K562 (cell line): ENCODE data around the gene KIAA1958. TPM values are rescaled to one million over a fixed set of nuclear protein-coding genes. Genes with fewer than 3 reads are reported as not detected.

ENCODE experiments used
- BCOR ChIP-seq: fragments of 450-650 bp; IDR thresholded peaks from 2 replicates; pipeline ENCODE4 v1.6.1; 2016
- BHLHE40 ChIP-seq: IDR thresholded peaks from 2 replicates; pipeline ENCODE4 v1.6.1; 2011; ENCODE audit warnings: low read length, improper control_type of control experiment
- BRD9 ChIP-seq: fragments of 450-650 bp; IDR thresholded peaks from 2 replicates; pipeline ENCODE4 v1.6.1; 2018; ENCODE audit warnings: low read depth; ENCODE audit not compliant: partially characterized antibody
- CCNT2 ChIP-seq: IDR thresholded peaks from 2 replicates; pipeline ENCODE4 v1.6.1; 2011; ENCODE audit warnings: borderline replicate concordance, low read depth, mild to moderate bottlenecking, moderate library complexity, mixed read lengths, low read length; ENCODE audit not compliant: insufficient read length; ENCODE audit errors: extremely low read depth
- ETS2 ChIP-seq: IDR thresholded peaks from 2 replicates; pipeline ENCODE4 v1.6.1; 2016; ENCODE audit warnings: borderline replicate concordance, missing genetic modification characterization, mild to moderate bottlenecking, moderate library complexity, missing compliant biosample characterization; ENCODE audit not compliant: poor library complexity, severe bottlenecking
- HDAC8 ChIP-seq: fragments of 450-650 bp; IDR thresholded peaks from 2 replicates; pipeline ENCODE4 v1.6.1; 2016; ENCODE audit warnings: mild to moderate bottlenecking, missing genetic modification characterization, moderate library complexity, missing compliant biosample characterization
- MECOM ChIP-seq: fragments of 250-450 bp; sonication (Bioruptor Pico); IDR thresholded peaks from 2 replicates; pipeline ENCODE4 v1.8.0; 2022; ENCODE audit warnings: inconsistent platforms
- RCOR1 ChIP-seq, 2 experiments: IDR thresholded peaks; 2 replicates each; pipeline ENCODE4 v1.6.1; 2012; ENCODE audit warnings: low read depth in 2 of 2, low read length in 2 of 2, borderline replicate concordance in 1 of 2, improper control_type of control experiment in 1 of 2
- SMARCA4 ChIP-seq: fragments of 450-650 bp; IDR thresholded peaks from 2 replicates; pipeline ENCODE4 v1.6.1; 2016
- SRSF3 ChIP-seq: fragments of 200-400 bp; formaldehyde crosslinking; IDR thresholded peaks from 2 replicates; pipeline ENCODE4 v1.6.1; 2016; ENCODE audit warnings: mild to moderate bottlenecking, low read length, moderate library complexity; ENCODE audit not compliant: insufficient read depth
- ZC3H8 ChIP-seq: fragments of 450-650 bp; IDR thresholded peaks from 2 replicates; pipeline ENCODE4 v1.6.1; 2017
- ZNF696 ChIP-seq: fragments of 250-450 bp; sonication (Bioruptor Pico); conservative IDR thresholded peaks from 2 replicates; pipeline ENCODE4 v1.4.0; 2020; ENCODE audit warnings: mild to moderate bottlenecking, moderate library complexity
- ZNF76 ChIP-seq: fragments of 250-450 bp; sonication (Bioruptor Pico); IDR thresholded peaks from 2 replicates; pipeline ENCODE4 v1.4.0; 2020; ENCODE audit warnings: mild to moderate bottlenecking, moderate library complexity, borderline replicate concordance
- polyA plus RNA-seq, 8 experiments: library from polyadenylated mRNA; depleted of rRNA in 4 of 8; stranded (reverse) in 5 of 8; unstranded in 3 of 8; fragments of >200 nt; fragmentation: Nextera tagmentation in 2 of 8; fragmentation: Illumina TruSeq in 1 of 8; extraction: Ambion mirVana in 2 of 8; extraction: Trizol in 1 of 8; gene quantifications; 2 replicates each; pipeline versions ENCODE4 v1.2.1 to v1.2.3, GENCODE V29; 2011 to 2014; ENCODE audit warnings: inconsistent platforms in 1 of 8, missing spikeins in 1 of 8
- total RNA-seq, 7 experiments: library from RNA; depleted of rRNA in 6 of 7; stranded (reverse); fragments of >200 nt in 6 of 7; fragmentation: Illumina TruSeq in 2 of 7; extraction: Trizol in 2 of 7; gene quantifications; 2 replicates each; pipeline versions ENCODE4 v1.2.1 to v1.2.3, GENCODE V29; 2011 to 2021; ENCODE audit warnings: low replicate concordance in 1 of 7
- TF ChIP-seq, protein P1 (sequence below): fragments of 250-450 bp; sonication (Bioruptor Pico); IDR thresholded peaks from 2 replicates; pipeline ENCODE4 v1.4.0; 2020; ENCODE audit warnings: borderline replicate concordance
- TF ChIP-seq, protein P2 (sequence below): fragments of 250-450 bp; sonication (Bioruptor Pico); IDR thresholded peaks from 2 replicates; pipeline ENCODE4 v1.5.0; 2020; ENCODE audit warnings: mild to moderate bottlenecking
- TF ChIP-seq, protein P3 (sequence below): sonication (generic); formaldehyde crosslinking; IDR thresholded peaks from 2 replicates; pipeline ENCODE4 v1.8.1; 2023; ENCODE audit warnings: mild to moderate bottlenecking, missing genetic modification reagents

KIAA1958 gene
- total and polyA plus RNA-seq, 9 of the 15 experiments (the other 6 are each of a cell fraction or from before 2014, with no cell fraction given) = 1.1 to 16.0 (median 10.1) TPM

DNA sequence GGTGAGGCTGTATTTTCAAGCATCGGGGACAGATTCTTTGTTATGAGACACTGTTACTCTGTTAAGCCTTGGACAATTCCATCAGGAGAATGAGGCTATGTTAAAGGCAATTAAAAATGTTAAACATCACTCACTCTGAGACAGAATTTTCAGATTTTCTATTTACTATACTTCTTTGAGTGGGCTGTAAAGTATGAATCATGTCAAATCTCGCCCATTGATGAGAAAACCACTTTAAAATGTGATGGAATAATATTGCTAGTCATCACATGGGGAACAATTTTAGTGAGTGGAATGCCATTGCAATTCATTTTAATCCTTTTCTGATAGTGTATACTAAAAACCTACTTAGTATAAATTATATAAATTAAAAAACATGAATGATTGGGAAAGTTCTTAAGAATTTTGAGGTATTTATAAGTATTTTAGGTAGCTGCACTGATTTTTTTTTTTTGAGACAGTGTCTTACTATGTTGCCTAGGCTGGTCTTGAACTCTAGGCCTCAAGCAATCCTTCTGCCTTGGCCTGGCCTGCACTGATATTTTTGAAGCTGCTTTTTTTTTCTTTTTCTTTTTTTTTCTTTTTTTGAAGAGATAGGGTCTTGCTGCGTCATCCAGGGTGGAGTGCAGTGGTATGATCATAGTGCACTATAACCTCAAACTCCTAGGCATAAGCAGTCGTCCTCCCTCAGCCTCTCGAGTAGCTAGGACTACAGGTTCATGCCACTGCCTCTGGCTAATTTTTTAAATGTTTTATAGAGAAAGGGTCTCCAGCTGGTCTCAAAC is 73.2 kb downstream of the KIAA1958 start (continued):
- TF ChIP-seq, protein P1, sequence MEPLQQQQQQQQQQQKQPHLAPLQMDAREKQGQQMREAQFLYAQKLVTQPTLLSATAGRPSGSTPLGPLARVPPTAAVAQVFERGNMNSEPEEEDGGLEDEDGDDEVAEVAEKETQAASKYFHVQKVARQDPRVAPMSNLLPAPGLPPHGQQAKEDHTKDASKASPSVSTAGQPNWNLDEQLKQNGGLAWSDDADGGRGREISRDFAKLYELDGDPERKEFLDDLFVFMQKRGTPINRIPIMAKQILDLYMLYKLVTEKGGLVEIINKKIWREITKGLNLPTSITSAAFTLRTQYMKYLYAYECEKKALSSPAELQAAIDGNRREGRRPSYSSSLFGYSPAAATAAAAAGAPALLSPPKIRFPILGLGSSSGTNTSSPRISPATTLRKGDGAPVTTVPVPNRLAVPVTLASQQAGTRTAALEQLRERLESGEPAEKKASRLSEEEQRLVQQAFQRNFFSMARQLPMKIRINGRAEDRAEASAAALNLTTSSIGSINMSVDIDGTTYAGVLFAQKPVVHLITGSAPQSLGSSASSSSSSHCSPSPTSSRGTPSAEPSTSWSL (CRISPR knock-in tag) = no peak
- TF ChIP-seq MECOM (CRISPR knock-in tag) = no peak
- TF ChIP-seq BHLHE40 = no peak
- TF ChIP-seq, protein P2, sequence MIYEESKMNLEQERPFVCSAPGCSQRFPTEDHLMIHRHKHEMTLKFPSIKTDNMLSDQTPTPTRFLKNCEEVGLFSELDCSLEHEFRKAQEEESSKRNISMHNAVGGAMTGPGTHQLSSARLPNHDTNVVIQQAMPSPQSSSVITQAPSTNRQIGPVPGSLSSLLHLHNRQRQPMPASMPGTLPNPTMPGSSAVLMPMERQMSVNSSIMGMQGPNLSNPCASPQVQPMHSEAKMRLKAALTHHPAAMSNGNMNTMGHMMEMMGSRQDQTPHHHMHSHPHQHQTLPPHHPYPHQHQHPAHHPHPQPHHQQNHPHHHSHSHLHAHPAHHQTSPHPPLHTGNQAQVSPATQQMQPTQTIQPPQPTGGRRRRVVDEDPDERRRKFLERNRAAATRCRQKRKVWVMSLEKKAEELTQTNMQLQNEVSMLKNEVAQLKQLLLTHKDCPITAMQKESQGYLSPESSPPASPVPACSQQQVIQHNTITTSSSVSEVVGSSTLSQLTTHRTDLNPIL = no peak
- TF ChIP-seq SRSF3 = no peak
- no peak for TF ChIP-seq CCNT2
- TF ChIP-seq RCOR1 (IDR thresholded peaks at IDR 0.05; ENCODE audit: borderline replicate concordance in 1 of 2, low read depth in 2 of 2, low read length in 2 of 2) = peak; percentile 72 to 77; a peak in 2 of 4 replicates
- peak; percentile 81 for TF ChIP-seq BCOR
- no peak for TF ChIP-seq ZNF696 (CRISPR knock-in tag)
- TF ChIP-seq ZC3H8 = 0 out of 2 replicates have a peak, but pooled peaks have one; percentile 73
- TF ChIP-seq HDAC8 (tag) = no peak
- TF ChIP-seq SMARCA4 = peak; percentile 95
- no peak for TF ChIP-seq ZNF76 (CRISPR knock-in tag)
- TF ChIP-seq BRD9 = peak; percentile 61
- TF ChIP-seq, protein P3, sequence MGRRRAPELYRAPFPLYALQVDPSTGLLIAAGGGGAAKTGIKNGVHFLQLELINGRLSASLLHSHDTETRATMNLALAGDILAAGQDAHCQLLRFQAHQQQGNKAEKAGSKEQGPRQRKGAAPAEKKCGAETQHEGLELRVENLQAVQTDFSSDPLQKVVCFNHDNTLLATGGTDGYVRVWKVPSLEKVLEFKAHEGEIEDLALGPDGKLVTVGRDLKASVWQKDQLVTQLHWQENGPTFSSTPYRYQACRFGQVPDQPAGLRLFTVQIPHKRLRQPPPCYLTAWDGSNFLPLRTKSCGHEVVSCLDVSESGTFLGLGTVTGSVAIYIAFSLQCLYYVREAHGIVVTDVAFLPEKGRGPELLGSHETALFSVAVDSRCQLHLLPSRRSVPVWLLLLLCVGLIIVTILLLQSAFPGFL (CRISPR knock-in tag) = no peak
- TF ChIP-seq ETS2 = no peak
